Germinal center (tissue), 1 donor: ENCODE data around the gene ITK.
A peak's percentile ranks its signal among the peaks of the same experiment; 100 is the strongest.
"Not testable (repeated sequence)": the region's sequence is repeated elsewhere in the genome, so short reads cannot be mapped to it uniquely, and the experiment has no call there.

Experiments used
- DNase-seq: peaks from one replicate; pipeline ENCODE4 v3.0.0; 2012; ENCODE audit warnings: mixed read lengths, low spot score

The ITK gene

DNA sequence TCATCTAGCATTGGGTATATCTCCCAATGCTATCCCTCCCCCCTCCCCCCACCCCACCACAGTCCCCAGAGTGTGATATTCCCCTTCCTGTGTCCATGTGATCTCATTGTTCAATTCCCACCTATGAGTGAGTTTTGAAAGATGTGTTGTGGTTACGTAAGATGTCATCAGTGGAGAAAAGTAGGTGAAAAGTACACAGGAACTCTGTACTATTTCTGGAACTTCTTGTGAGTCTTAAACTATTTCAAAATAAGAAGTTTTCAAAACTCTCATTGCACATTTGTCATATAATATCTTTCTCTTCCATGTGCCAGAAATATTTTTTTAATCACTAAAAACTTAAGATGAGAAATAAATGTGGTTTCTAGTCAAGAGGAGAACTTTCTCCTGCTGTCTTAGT, 30.0 kb downstream of the ITK start:
- DNase-seq, result not testable (repeated sequence)

DNA sequence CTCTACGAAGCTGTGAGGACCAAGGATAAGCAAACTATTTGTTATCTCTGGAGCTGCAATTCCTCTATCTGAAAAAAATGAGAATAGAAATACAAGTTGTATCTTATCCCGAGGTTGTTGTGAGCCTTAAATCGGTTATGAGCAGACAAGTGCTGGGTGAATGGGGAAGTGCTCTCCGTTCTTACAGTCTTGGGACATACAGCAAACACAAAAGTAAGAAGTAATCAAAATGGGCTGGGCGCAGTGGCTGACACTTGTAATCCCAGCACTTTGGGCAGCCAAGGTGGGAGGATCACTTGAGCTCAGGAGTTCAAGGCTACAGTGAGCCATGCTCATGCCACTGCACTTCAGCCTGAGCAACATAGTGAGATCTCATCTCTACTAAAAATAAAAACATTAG, 31.7 kb downstream of the ITK start:
- DNase-seq, result no peak

DNA sequence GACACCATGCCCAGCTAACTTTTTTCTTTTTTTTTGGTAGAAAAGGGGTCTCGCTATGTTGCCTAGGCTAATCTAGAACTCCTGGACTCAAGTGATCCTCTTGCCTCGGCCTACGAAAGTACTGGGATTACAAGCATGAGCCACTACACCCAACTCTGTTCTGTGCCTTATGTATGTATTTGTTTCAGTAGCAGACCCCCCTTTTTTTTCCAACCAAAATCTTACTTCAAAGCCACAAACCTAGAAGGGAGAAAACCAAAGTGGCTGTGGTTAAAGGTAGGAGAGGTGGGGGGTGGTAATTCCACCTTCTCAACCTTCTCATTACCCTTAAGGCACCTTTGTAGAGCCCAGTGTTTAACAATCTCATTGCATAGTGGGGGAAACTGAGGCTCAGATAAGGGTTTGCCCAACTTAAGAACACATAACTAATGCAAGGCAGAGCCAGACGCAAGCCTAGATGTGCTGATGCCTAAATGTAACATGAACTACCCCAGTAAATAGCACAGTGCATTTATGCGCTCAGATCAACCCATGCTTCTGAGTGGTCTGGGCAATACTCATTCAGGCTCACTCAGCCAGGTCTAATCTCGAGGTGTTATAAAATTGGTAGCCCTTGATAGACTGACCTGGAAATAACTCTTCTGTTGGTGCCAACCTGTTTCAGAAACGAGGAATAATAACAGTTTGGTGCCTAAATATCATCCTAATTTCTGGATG, 33.0 kb downstream of the ITK start:
- no peak for DNase-seq

DNA sequence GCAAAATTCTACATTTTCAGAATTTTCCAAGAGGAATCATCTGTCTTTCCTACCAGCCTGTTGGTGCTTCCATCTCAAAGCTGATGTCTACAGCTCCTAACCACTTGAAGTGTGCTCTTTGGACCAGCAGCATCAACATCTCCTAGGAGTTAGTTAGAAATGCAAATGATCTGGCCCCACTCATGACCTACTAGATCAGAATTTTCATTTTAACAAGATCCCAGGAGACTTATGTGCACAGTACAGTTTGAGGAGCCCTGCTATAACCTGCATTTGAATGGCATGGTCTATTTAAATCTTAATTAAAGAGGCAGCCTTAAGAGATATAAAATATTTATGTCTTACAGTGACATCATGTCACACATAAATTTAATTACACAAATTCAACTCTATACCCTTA, 33.8 kb downstream of the ITK start:
- DNase-seq, result peak; percentile 68

DNA sequence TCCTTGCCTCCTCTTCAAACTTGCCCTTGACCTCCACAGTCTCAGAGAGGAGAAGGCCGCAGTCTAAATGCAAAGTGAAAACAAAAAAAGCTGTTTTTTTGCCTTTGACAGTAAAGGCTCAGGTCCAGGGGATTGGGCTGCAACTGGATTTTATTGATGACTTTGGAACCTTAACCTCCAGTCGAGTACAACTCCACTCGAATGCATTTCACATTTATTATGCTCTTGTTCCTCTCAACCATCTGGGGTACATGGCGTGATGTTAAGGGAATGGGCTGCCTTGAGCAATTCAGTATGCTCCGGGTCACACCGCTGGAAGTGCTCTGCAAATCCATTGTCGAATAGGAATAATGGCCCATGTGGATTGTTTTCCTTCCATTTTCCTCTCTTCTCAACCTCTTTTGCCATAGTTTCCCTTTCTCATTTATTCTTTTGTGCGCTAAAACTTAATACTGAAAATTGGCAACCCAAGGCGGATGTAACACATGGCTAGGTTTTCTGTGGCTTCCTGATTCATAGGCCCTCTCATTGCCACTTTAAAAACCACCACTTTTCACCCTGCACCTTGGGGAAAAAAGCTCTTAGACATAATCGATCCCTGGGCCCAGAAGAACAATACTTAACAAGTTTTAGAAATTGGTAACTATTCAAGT, 34.3 kb downstream of the ITK start:
- DNase-seq, result peak; percentile 33

DNA sequence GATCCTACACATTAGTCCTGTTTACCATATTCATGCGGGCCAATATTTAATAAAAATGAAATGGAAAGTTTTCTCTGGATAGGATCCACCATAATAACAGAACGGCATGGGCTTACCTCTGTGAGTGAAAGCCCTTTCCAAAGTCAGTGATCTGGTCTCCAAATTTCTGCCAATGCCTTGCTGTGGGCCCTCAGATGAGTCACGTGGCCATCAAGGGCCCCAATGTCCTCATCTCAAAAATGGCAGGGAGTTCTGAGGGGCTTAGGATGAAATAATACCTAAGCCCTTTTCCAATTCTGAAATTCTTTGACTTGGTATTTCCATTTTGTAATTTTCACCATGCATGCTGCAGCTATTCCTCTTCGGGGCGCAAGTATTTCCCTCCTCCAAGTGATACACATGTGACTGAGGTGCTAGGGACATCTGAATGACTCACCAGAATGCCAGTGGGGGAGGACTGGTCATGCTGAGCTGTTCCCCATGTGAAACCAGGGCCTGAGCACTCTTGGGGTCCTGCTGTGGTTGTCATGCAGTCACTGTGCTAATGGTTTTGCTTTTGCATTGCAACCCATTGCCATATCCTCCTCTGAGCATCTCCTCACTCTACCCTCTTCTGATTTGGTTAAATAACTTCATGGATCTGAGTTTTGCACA, 35.0 kb downstream of the ITK start:
- DNase-seq, result no peak

DNA sequence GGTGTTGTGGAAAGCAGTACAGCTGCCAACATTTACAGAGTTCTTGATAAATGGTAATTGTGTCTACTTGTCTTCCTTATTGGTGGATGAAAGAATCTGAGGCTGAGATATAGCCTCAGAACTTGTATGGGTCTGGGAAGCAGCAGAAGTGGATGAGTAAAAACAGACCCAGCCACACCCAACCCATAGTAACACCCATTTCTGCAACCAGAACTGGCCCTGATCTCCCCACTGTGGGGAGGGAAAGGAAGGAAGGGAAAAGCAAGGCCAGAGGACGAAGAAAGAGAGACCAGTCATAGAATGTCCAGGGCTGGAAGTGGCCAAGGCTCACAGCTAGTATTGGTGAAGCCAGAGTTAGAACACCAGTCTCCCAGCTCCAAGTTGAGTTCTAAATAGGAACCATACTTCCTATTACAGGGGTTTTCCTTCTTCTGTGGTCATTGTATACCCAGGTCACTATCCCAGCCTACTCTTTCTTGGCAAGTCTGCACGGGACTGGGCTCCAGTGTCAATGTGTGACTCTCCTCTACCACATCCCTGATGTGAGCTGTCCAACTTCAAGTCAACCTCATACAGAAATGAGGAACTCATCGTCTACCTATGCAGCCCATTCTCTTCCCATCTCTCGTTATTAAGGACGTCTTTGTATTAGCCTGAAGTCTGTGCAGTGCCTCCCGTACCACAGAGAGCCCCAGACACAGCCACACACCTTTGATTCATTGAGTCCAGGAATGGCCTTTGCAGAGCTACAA, 35.9 kb downstream of the ITK start:
- DNase-seq, result no peak

DNA sequence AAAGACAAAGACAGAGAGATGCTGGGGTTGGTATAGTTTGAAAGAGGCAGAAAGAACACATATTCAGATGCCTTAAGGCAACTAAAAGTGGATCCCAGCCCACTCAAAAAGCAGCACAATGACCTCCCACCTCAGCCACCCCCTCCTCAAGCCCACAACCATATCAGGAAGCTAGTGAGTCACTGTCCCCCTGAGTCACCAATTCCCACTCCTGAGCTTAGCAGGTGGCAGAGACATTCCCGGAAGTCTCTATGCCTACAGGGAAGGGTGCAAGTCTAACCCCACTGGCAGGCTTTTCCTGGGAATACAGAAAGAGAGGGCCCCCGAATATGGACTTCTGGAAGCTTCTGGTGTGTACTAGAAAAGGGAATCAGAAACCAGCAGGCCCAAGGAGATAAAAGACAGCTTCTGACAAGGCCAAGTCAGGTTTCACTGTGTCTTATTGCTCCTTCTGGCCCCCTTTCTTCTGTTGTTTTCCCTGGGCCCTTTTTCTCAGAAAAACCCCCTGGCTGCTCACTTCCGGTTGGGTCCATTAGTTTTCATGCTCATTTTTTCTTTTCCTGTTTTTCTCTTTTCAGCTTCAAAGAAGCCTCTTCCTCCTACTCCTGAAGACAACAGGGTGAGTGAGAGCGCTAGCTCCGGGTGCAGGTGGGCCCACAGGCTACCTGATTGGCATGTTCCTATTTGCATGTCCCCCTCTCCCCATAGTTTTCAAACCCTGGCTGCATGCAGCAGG, 36.8 kb downstream of the ITK start:
- DNase-seq, result no peak

DNA sequence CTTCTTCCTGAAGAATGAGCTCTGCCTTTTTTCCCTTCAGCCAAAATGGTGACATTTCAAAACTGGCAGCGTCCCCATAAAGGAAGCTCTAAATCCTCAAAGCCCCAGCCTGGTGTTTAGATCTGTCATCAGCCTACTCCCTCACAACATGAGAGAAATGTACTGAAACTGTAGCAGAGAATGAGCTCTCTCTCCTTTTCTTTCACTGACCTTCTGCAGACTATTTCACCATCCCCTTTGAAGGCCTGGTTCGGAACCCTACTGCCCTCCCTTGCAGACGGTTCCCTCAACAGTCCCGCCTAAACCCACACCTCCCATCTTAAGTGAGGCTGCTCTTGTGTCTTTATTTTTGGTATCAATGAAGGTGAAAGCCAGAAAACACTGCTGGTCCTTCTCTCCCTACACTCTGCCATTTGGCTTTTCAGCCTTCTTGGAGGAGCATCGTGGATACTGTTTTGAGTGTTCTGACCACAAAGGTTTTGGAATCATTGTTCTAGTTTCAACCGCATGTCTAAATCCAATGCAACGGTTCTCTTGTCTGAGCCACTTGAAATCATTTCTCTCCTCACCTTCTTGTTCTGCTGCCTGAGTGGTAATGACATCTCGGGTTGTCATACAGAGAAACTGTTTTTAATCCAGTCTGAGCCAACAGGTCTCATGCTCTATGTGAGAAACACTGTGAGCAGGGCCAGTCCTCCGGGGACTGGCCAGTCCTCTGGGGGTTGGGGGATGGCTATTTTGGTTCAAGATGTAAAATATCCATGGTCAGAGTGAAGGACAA, 39.0 kb downstream of the ITK start:
- no peak for DNase-seq

DNA sequence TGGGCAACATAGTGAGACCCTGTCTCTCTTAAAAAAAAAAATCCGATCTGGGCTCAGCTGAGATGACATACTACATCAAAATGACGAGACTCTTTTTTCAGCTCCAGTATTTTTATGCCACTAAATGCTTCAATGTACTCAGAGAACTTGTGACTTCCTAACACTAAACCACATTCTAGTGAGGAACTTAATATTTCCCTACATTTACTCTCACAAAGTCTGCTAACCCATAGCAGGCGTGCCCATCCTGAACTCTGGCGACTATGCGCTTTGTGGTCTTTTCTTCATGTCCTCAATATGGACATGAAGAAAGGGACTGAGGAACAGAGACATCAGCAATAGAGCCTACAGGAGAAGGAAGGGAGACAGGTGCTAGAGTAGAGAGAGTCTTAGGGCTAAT, 41.3 kb downstream of the ITK start:
- no peak for DNase-seq

DNA sequence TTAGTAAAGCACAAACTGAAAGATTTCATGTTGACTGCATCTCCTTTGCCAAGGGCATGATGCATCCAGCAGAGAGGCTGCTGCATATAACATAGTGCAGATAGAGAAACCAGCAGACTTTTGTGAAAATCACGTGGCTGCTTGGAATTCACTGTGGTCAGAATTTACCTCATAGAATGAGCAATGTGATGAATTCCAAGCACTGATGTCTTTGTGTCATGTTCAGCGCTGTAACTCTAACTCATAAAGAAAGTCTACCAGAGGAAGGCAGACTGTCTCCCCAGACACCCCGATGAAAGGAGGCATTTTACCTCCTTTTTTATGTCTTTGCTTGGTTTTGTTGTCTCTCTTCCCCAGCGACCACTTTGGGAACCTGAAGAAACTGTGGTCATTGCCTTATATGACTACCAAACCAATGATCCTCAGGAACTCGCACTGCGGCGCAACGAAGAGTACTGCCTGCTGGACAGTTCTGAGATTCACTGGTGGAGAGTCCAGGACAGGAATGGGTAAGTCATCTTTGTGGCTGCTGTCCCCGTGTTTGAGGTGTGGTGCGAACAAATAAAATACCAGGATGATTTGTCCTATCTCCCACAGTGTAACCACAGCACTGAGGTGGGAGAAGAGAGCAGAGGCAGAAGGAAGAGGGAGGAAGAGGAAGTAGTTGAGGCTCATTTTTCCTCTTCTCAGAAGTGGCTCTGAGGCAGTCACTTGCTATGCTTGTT, 42.0 kb downstream of the ITK start:
- DNase-seq, result no peak

DNA sequence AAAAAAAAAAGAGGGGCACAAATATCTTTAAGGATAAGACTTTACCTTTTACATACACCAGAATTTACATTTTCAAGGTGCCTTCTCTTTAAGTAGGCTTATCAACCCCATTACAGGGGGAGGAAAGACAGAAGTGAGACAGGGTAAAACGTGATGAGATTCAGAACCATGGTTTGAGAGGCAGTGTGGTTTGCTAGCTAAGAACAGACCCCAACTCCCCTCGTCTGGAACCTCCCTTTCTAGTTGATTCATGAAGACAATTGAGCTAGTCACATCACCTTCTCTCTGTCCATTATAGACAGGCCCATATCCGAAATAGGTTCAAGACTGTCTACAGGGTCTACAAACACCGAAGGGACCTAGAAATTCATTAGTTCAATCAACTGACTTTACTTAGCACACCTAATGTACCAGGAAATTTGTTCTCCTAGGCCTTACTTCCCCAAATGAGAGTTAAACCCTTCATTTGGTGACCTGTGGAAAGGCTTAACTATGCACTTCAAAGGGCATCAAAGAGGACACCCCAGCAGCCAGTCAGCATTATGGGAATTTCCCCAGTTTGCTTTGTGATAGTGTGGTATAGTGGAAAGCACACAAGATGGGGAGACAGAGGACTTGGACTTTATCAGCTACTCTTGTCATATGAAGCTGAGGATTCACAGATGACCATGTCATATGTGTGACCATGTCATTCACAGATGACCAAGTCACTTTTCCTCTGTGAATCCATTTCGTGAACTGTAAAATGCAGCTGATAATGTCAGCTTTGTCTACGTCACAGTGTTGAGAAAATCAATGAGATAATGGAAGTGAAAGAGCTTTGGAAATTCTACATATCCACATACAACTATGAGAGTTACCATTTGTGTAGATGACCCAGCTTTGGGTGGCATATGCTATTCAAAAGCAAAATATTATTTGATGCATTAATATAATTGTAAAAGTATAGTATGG, 45.1 kb downstream of the ITK start:
- no peak for DNase-seq

DNA sequence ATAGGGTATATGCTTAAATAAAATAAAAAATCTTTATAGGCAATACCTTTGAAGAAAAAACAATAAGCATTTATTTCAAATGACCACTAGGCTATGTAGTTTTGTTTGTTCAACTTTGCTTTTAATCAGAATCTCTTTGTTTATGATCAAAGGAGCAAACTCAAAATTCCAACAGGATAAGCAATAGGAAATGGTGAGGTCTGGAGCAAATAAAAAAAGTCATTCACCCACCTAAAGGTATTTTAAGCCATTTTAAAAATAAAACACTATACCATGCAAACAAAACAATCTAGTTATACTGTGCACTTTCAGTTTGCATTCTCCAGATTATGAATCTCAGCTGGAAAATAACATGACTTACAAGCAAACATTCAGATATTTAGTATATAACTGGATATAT, 50.0 kb downstream of the ITK start:
- no peak for DNase-seq

DNA sequence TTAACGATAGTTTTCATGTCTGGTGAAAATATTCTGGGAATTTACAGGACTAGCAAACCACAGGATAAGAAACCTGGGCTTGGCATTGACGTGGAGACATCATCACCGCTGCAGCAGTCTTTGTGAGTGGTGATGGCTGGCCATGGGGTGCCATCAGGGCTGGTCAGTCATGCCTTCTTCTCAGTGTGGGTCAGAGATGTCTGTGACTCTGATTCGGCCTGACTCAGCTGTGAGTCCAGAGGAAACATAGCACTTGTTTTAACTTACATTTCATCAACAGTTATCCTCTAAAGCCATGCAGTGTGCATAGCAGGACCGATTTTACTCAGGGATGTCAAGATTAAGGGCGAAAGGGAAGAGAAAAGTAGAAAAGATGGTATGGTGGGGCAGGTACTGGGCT, 52.1 kb downstream of the ITK start:
- DNase-seq, result no peak

DNA sequence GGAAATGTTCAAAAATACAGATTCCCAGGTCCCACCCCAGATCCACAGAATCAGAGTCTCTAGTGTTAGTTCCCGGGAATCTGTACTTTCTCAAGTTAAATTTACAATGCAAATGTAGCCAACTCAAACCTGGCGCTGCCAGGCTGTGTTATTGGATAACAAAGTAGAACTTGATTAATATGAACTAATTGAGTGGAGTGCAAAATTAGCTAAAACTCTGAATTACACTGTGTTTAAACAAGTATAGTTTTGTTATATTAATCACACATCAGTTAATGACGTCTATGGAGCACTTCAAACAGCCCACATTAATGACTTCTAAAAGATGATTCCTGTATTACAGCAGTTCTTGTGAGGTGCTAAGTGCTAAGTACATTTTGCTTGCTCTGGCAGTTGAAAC, 52.9 kb downstream of the ITK start:
- no peak for DNase-seq

DNA sequence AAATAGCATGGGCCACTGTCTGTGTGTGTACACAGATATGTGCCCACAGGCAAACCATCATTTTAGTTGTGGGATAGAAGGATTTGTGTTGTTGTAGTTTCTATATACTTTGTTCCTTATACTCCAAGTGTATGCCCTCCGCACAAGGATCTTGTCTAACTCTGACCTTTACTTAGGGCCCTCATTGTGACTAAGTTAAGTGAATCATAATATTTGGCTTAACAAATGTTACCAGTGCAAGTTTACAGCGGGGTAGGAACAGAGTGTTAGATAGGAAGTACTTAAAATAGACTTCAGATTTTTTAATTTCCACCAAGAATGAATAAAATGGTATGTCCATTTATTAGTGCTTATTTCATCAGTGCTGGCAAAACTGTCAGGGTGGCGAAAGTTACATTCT, 55.8 kb downstream of the ITK start:
- no peak for DNase-seq

DNA sequence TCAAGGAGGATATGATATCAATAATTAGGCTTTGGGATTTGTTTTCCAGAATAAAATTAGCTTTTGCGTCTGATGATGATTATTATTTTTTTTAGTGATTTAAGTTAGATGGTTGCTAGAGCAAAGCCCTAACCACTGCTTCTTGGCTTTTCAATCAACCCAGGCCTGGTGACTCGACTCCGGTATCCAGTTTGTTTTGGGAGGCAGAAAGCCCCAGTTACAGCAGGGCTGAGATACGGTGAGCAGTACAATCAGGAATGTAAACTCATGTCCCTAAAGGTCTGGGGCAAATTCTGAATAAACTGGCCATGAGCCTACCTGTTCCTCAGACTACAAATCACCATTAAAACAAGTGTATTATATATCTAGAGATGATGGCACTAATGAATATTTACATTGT, 60.8 kb downstream of the ITK start:
- DNase-seq, result no peak

DNA sequence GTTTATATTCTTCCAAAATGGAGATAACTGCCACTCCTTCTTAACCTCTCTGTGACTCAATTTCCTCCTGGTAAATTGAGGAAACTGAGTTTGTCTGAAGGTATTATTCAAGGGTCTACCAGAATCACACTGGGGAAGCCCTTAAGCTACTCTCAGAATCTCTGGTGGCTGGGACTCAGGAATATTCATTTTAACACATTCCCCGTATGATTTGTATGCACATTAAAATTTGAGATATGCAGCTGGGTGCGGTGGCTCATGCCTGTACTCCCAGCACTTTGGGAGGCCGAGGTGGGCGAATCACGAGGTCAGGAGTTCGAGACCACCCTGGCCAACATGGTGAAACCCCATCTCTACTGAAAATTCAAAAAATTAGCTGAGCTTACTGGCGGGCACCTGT, 64.1 kb downstream of the ITK start:
- not testable (repeated sequence) for DNase-seq

DNA sequence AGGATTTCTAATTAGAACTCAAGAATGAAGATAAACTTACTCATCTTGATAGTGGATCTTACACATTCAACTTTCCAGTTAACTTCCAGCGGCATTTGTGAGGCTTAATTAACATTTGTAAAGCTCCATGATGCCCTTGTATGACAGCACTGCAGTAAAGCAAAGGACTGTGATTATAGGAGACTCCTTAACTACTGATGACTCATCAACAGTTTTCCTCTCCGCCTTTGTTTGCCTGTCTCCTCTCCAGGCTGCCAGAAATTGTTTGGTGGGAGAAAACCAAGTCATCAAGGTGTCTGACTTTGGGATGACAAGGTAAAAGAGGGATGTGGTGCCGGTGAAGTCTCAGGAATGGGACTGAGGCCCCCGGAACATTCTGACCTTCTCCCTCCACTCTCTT, 64.8 kb downstream of the ITK start:
- no peak for DNase-seq
